SKM-1 (cell line): Measurements from ENCODE around the gene ZFP36L1.

Source experiments
- DNase-seq: peaks from one replicate; lab custom pipeline; 2025; ENCODE audit not compliant: unreplicated experiment; lab: John Stamatoyannopoulos, UW

Gene ZFP36L1

GRCh38 chr14:68792979-68793733 lies at the start of gene ZFP36L1:
TSS of gene ZFP36L1 (minus strand) at chr14:68793067. CDS start at chr14:68792938, 129 bp downstream.
- no peak for DNase-seq

- DNase-seq: no peak
These were observed 49.4 kb upstream of the ZFP36L1 start for GRCh38 chr14:68842298-68842697.

GRCh38 chr14:68841016-68841809 lies 48.3 kb upstream of the ZFP36L1 start:
- no peak for DNase-seq

- DNase-seq: no peak
These were observed 47.6 kb upstream of the ZFP36L1 start for GRCh38 chr14:68840454-68840853.

- DNase-seq: no peak
These were observed 43.2 kb upstream of the ZFP36L1 start for GRCh38 chr14:68836082-68836481.

- no peak for DNase-seq
These were observed 41.9 kb upstream of the ZFP36L1 start for GRCh38 chr14:68834816-68835215.

- no peak for DNase-seq
These were observed 35.8 kb upstream of the ZFP36L1 start for GRCh38 chr14:68828698-68829097.

GRCh38 chr14:68825729-68826128 lies 32.9 kb upstream of the ZFP36L1 start:
- no peak for DNase-seq

GRCh38 chr14:68824517-68825347 lies 31.9 kb upstream of the ZFP36L1 start:
- no peak for DNase-seq

GRCh38 chr14:68824207-68824516 lies 31.3 kb upstream of the ZFP36L1 start:
- no peak for DNase-seq

- DNase-seq: no peak
These were observed 30.8 kb upstream of the ZFP36L1 start for GRCh38 chr14:68823434-68824206.

GRCh38 chr14:68822926-68823325 lies 30.1 kb upstream of the ZFP36L1 start:
- no peak for DNase-seq

GRCh38 chr14:68822132-68822651 lies 29.3 kb upstream of the ZFP36L1 start:
- no peak for DNase-seq

GRCh38 chr14:68820999-68821683 lies 28.3 kb upstream of the ZFP36L1 start:
- no peak for DNase-seq

- DNase-seq: no peak
These were observed 27.7 kb upstream of the ZFP36L1 start for GRCh38 chr14:68820536-68820935.

GRCh38 chr14:68820119-68820518 lies 27.3 kb upstream of the ZFP36L1 start:
- no peak for DNase-seq

GRCh38 chr14:68819260-68819691 lies 26.4 kb upstream of the ZFP36L1 start:
- no peak for DNase-seq

GRCh38 chr14:68817506-68818212 lies 24.8 kb upstream of the ZFP36L1 start:
- DNase-seq: no peak

GRCh38 chr14:68816943-68817430 lies 24.1 kb upstream of the ZFP36L1 start:
- no peak for DNase-seq
